K562 (cell line): ENCODE data around the gene HCRTR1. TPM values are rescaled to one million over a fixed set of nuclear protein-coding genes. Genes with fewer than 3 reads are reported as not detected.

Source experiments
- ATAC-seq: fragments of 200-7000 bp; cut with Tn5 transposase; 3 replicates; pipeline ENCODE4 v1.9.1; 2020; ENCODE audit warnings: moderate library complexity
- BruUV-seq: library from RNA; stranded (reverse); fragments of 400-500 nt; replicated peaks from 2 replicates; lab custom pipeline; 2021; lab: Mats Ljungman, UMichigan
- CTCF ChIA-PET: fragments of 300-600 bp; formaldehyde crosslinking; extraction: SDS; loops from one replicate; lab custom pipeline; 2021; ENCODE audit warnings: low intra/inter-chr PET ratio; lab: Yijun Ruan, JAX
- POLR2A ChIA-PET: fragments of 300-600, 350-650 bp; sonication (Branson Sonifier 250); formaldehyde crosslinking; extraction: SDS; loops from one replicate; lab custom pipeline; 2021; ENCODE audit warnings: antibody characterized with exemption, inconsistent platforms; lab: Yijun Ruan, JAX
- DNase-seq, 4 experiments: peaks; one replicate each; pipeline versions ENCODE4 v3.0.0 to v3.0.0-alpha.2; 2011 to 2018; ENCODE audit warnings: low spot score in 3 of 4, mixed read lengths in 3 of 4; ENCODE audit errors: extremely low read depth in 1 of 4
- FAIRE-seq: peaks from 2 replicates; lab custom pipeline; 2011; peaks lifted over from hg19 to GRCh38; lab: Jason Lieb, UNC
- H2AFZ ChIP-seq: 2 replicates; pipeline ENCODE4 v1.6.0; 2011; ENCODE audit warnings: low read depth, low read length, control low read depth, inconsistent platforms
- H3K27ac ChIP-seq: fragments of 200-600 bp; 3 replicates; pipeline ENCODE4 v1.8.0; 2011; ENCODE audit warnings: low read depth, mild to moderate bottlenecking, control low read depth, inconsistent platforms, low read length, moderate library complexity, mixed read lengths; ENCODE audit errors: extremely low read depth
- H3K27me3 ChIP-seq, 2 experiments: fragments of 300-600 bp in 1 of 2; 2 replicates in 1 of 2; 3 replicates in 1 of 2; pipeline versions ENCODE4 v1.6.0 to v1.8.0; 2011; ENCODE audit warnings: inconsistent platforms in 2 of 2, low read length in 2 of 2, mild to moderate bottlenecking in 1 of 2, mixed read lengths in 1 of 2, moderate library complexity in 1 of 2; ENCODE audit not compliant: control insufficient read depth in 2 of 2, insufficient read depth in 2 of 2
- H3K36me3 ChIP-seq: fragments of 300-600 bp; 3 replicates; pipeline ENCODE4 v1.8.0; 2011; ENCODE audit warnings: mild to moderate bottlenecking, low read length, inconsistent platforms; ENCODE audit not compliant: control insufficient read depth, insufficient read depth
- H3K4me1 ChIP-seq, 2 experiments: fragments of 200-600 bp in 1 of 2; replicated peaks in 1 of 2; 2 replicates in 1 of 2; 3 replicates in 1 of 2; pipeline versions ENCODE4 v1.5.1 to v1.8.0; 2011; ENCODE audit warnings: inconsistent platforms in 2 of 2, low read length in 2 of 2, mild to moderate bottlenecking in 1 of 2, mixed read lengths in 1 of 2, moderate library complexity in 1 of 2; ENCODE audit not compliant: control insufficient read depth in 2 of 2, insufficient read depth in 2 of 2
- H3K4me2 ChIP-seq: 2 replicates; pipeline ENCODE4 v1.6.1; 2011; ENCODE audit warnings: low read length, control low read depth, inconsistent platforms, mixed read lengths; ENCODE audit not compliant: insufficient read depth
- H3K4me3 ChIP-seq: fragments of 200-600 bp; sonication (generic), shearing (Covaris generic); 2 replicates; pipeline ENCODE4 v1.5.1; 2016; ENCODE audit warnings: control low read depth, inconsistent platforms
- H3K79me2 ChIP-seq: fragments of 200-600 bp; 3 replicates; pipeline ENCODE4 v1.8.0; 2011; ENCODE audit warnings: low read length, inconsistent platforms; ENCODE audit not compliant: control insufficient read depth, insufficient read depth
- H3K9ac ChIP-seq, 2 experiments: 2 replicates each; pipeline versions ENCODE4 v1.6.0 to v1.6.1; 2011; ENCODE audit warnings: low read depth in 2 of 2, low read length in 2 of 2, control low read depth in 1 of 2, inconsistent platforms in 1 of 2, mild to moderate bottlenecking in 1 of 2, mixed read lengths in 1 of 2; ENCODE audit not compliant: insufficient read depth in 1 of 2
- H3K9me1 ChIP-seq: one replicate; pipeline ENCODE4 v1.6.0; 2011; ENCODE audit warnings: inconsistent platforms, mild to moderate bottlenecking, low read length, moderate library complexity; ENCODE audit not compliant: control insufficient read depth, insufficient read depth
- H3K9me3 ChIP-seq: replicated peaks from 2 replicates; pipeline ENCODE4 v1.5.1; 2011; ENCODE audit warnings: low read depth, low read length, inconsistent platforms; ENCODE audit not compliant: control insufficient read depth, insufficient read depth
- H4K20me1 ChIP-seq: replicated peaks from 2 replicates; pipeline ENCODE4 v1.6.1; 2011; ENCODE audit warnings: low read length, inconsistent platforms, mixed read lengths; ENCODE audit not compliant: control insufficient read depth, insufficient read depth
- CBFB ChIP-seq: sonication (generic); formaldehyde crosslinking; IDR thresholded peaks from 2 replicates; pipeline ENCODE4 v1.4.0; 2020; ENCODE audit warnings: mild to moderate bottlenecking, missing genetic modification reagents
- NFRKB ChIP-seq: fragments of 450-650 bp; IDR thresholded peaks from 2 replicates; pipeline ENCODE4 v1.6.1; 2016; ENCODE audit warnings: low read depth
- SP2 ChIP-seq: IDR thresholded peaks from 2 replicates; pipeline ENCODE4 v1.6.1; 2011; ENCODE audit warnings: mild to moderate bottlenecking, low read depth, low read length, moderate library complexity; ENCODE audit not compliant: poor library complexity, severe bottlenecking; ENCODE audit errors: extremely low read depth
- WGBS: fragments of 100-300 bp; shearing (Covaris generic); methylation state at CpG from one replicate; pipeline ENCODE4 v1.1.6; 2016; ENCODE audit warnings: low coverage, mixed read lengths; ENCODE audit not compliant: insufficient coverage; ENCODE audit errors: missing lambda C conversion rate; 5-methylcytosine and 5-hydroxymethylcytosine counted together
- in situ Hi-C: fragments of 300-500 bp; cut with MboI; formaldehyde crosslinking; loops from 4 replicates; pipeline ENCODE4 v1.15.0; 2018; ENCODE audit warnings: inconsistent platforms, mixed read lengths
- intact Hi-C: fragments of 100-400 bp; cut with micrococcal nuclease; formaldehyde crosslinking; loops from 2 replicates; pipeline ENCODE4 v1.14.2; 2022
- polyA plus RNA-seq, 8 experiments: library from polyadenylated mRNA; depleted of rRNA in 4 of 8; stranded (reverse) in 5 of 8; unstranded in 3 of 8; fragments of >200 nt; fragmentation: Nextera tagmentation in 2 of 8; fragmentation: Illumina TruSeq in 1 of 8; extraction: Ambion mirVana in 2 of 8; extraction: Trizol in 1 of 8; gene quantifications; 2 replicates each; pipeline versions ENCODE4 v1.2.1 to v1.2.3, GENCODE V29; 2011 to 2014; ENCODE audit warnings: inconsistent platforms in 1 of 8, missing spikeins in 1 of 8
- total RNA-seq, 7 experiments: library from RNA; depleted of rRNA in 6 of 7; stranded (reverse); fragments of >200 nt in 6 of 7; fragmentation: Illumina TruSeq in 2 of 7; extraction: Trizol in 2 of 7; gene quantifications; 2 replicates each; pipeline versions ENCODE4 v1.2.1 to v1.2.3, GENCODE V29; 2011 to 2021; ENCODE audit warnings: low replicate concordance in 1 of 7
- TF ChIP-seq, protein P1 (sequence below): fragments of 250-450 bp; sonication (Bioruptor Pico); IDR thresholded peaks from 2 replicates; pipeline ENCODE4 v1.5.0; 2021; ENCODE audit warnings: mild to moderate bottlenecking, moderate library complexity
- TF ChIP-seq, protein P2 (sequence below), 2 experiments: fragments of 200-800 bp in 1 of 2; sonication (Bioruptor generic) in 1 of 2; sonication (generic) in 1 of 2; formaldehyde crosslinking in 1 of 2; IDR thresholded peaks in 1 of 2; conservative IDR thresholded peaks in 1 of 2; 2 replicates each; pipeline versions ENCODE4 v1.5.0 to v1.6.1; 2016 to 2020; ENCODE audit warnings: missing compliant biosample characterization in 1 of 2, missing genetic modification characterization in 1 of 2, missing genetic modification reagents in 1 of 2

HCRTR1 gene
- total and polyA plus RNA-seq, 9 of the 15 experiments (the other 6 are each of a cell fraction or from before 2014, with no cell fraction given): not detected

DNA sequence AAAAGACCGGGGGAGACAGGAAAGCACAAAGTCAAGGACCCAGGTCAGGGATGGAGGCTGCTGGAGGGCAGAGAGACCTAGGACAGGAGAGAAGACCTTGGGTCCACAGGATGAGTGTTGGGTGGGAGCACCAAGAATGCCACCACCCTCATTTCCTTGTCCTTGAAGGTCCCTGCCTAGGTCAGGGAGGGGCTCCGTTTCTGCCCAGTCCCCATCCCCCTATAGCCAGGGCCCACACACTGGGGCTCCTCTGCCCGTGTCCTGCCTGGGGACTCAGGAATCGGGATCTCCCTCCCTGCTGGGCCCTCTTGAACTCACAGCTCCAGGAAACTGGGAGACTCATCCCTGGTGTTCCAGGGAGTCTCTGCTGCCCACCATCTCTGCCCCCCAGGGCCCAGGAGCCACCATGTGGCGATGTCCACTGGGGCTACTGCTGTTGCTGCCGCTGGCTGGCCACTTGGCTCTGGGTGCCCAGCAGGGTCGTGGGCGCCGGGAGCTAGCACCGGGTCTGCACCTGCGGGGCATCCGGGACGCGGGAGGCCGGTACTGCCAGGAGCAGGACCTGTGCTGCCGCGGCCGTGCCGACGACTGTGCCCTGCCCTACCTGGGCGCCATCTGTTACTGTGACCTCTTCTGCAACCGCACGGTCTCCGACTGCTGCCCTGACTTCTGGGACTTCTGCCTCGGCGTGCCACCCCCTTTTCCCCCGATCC, 40.6 kb upstream of the HCRTR1 start:
- no TSS peak for BruUV-seq
- ChIA-PET POLR2A (interaction anchor here (0.5 to 1.5 kb wide), 6 partner anchors 12 to 395 kb away, joined by 3 to 5 read pairs (median 4); no protein-coding TSS in a partner anchor), CTCF (no interaction called here)
- peak overlapping the region; percentile 53; the same call in 1 of the 2 replicates for H2AFZ ChIP-seq
- peak overlapping the region; percentile 15 for H3K4me2 ChIP-seq
- peaks cover 15 to 58% of the 10 kb centered on the region in 2 experiments; a peak in 4 of 5 replicates for H3K27me3 ChIP-seq
- peaks cover 38% of the 10 kb centered on the region for H4K20me1 ChIP-seq
- H3K9ac ChIP-seq: peak overlapping the region in 1 of 2 experiments; percentile 50; a peak in 1 of 4 replicates
- no peak overlapping the region for H3K27ac ChIP-seq
- H3K9me1 ChIP-seq: peaks cover 3% of the 10 kb centered on the region
- ATAC-seq (no peak), DNase-seq (peak in 1 of 4 experiments; percentile 5), FAIRE-seq (no peak)
- in situ Hi-C loops (no loop called here), intact Hi-C loops (no loop called here)
- no peaks in the 10 kb centered on the region for H3K36me3 ChIP-seq
- no peak overlapping the region for H3K4me3 ChIP-seq
- peaks cover 22 to 41% of the 10 kb centered on the region in 2 experiments for H3K4me1 ChIP-seq
- H3K79me2 ChIP-seq: no peaks in the 10 kb centered on the region
- WGBS: 30% methylated on average over 26 of the region's 27 CpGs
- H3K9me3 ChIP-seq: no peaks in the 10 kb centered on the region
- TF ChIP-seq, protein P1, sequence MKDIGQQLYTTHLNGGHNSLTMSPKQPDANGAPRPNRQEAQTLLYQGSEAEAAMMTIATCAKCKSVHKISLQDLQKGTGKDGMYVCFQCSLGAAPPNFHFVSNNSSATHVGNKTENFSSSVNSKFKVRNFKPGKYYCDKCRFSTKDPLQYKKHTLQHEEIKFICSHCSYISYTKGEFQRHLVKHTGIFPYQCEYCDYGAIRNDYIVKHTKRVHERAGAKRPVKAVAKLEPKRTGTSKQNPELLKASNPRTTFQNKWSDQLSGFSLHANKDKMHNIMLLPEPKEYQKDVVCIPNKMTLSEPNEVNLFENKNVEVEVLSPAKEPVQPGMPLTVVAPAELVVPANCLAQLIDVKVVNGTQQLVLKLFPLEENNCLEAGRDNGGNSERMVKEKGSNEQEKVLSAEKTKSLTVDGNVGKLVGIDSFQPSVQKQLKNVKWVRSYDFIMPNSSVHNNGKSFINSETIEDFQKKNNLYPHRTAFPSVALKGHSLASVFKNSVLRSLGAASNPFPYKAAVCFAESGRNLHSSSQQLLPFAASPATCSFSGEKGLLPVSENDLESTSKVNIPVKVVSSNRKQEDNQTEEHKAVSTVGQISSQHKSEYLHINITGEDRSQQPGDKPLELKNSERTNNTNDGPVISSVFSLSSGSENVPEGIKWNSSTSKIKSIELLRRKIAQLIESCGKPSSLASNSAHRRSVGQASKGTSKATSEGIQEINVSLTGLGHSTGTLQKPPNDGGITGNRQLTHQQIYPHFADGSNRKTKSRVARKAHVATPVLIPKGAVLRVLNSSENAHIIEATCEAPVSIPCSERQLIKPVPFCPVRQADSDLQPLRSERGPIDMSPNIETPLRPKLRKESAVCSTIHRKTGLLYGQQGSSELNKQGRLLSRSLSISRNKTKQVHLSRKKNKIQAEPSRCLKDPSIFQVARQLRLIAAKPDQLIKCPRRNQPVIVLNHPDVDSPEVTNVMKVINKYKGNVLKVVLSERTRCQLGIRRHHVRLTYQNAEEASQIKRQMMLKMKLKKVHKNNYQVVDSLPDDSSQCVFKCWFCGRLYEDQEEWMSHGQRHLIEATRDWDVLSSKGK (CRISPR knock-in tag): no peak
- no peak for TF ChIP-seq SP2
- TF ChIP-seq, protein P2, sequence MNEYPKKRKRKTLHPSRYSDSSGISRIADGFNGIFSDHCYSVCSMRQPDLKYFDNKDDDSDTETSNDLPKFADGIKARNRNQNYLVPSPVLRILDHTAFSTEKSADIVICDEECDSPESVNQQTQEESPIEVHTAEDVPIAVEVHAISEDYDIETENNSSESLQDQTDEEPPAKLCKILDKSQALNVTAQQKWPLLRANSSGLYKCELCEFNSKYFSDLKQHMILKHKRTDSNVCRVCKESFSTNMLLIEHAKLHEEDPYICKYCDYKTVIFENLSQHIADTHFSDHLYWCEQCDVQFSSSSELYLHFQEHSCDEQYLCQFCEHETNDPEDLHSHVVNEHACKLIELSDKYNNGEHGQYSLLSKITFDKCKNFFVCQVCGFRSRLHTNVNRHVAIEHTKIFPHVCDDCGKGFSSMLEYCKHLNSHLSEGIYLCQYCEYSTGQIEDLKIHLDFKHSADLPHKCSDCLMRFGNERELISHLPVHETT (CRISPR knock-in tag; conservative IDR thresholded peaks at IDR 0.05 in 1 of 2, IDR thresholded peaks at IDR 0.05 in 1 of 2): no peak
- no peak for TF ChIP-seq CBFB
- TF ChIP-seq NFRKB: no peak
